Esophagus squamous epithelium (tissue), 5 donors: Measurements from ENCODE around the gene ADA. TPM values are rescaled to one million over a fixed set of nuclear protein-coding genes. Genes with fewer than 3 reads are reported as not detected.

Experiments
- DNase-seq: peaks from one replicate; lab custom pipeline; 2025; lab: John Stamatoyannopoulos, UW
- H3K27ac ChIP-seq, 4 donors: fragments of 200-600 bp; sonication (generic); one replicate each; pipeline ENCODE4 v1.5.1; 2016 to 2019; ENCODE audit warnings: mild to moderate bottlenecking in 1 of 4
- H3K27me3 ChIP-seq, 4 donors: fragments of 200-600 bp; sonication (generic); 1 replicate in 3 of 4; 2 replicates in 1 of 4; pipeline versions ENCODE4 v1.5.1 to v1.6.0; 2017 to 2021; ENCODE audit warnings: antibody characterized with exemption in 1 of 4
- H3K36me3 ChIP-seq, 3 donors: fragments of 200-600 bp; sonication (generic); one replicate each; pipeline ENCODE4 v1.5.1; 2016 to 2019
- H3K4me1 ChIP-seq, 3 donors: fragments of 200-600 bp; sonication (generic); one replicate each; pipeline ENCODE4 v1.5.1; 2017 to 2019
- H3K4me3 ChIP-seq, 4 donors: fragments of 200-600 bp; sonication (generic); 1 replicate in 3 of 4; 2 replicates in 1 of 4; pipeline ENCODE4 v1.5.1; 2016 to 2019; ENCODE audit warnings: mild to moderate bottlenecking in 2 of 4, moderate library complexity in 1 of 4
- H3K9me3 ChIP-seq, 3 donors: fragments of 200-600 bp; sonication (generic); one replicate each; pipeline ENCODE4 v1.5.1; 2016 to 2019
- CTCF ChIP-seq, 6 experiments: fragments of 450-650 bp in 4 of 6; fragments of 200-600 bp in 2 of 6; sonication (generic) in 2 of 6; IDR thresholded peaks; one replicate each; pipeline ENCODE4 v1.5.1; 2016 to 2019; ENCODE audit warnings: antibody characterized with exemption in 6 of 6, mild to moderate bottlenecking in 4 of 6, moderate library complexity in 4 of 6
- POLR2A ChIP-seq, 4 donors: fragments of 450-650 bp; IDR thresholded peaks; one replicate each; pipeline ENCODE4 v1.6.1; 2017; ENCODE audit warnings: antibody characterized with exemption in 4 of 4, mild to moderate bottlenecking in 4 of 4, moderate library complexity in 3 of 4
- WGBS, 2 donors: methylation state at CpG; one replicate each; pipeline ENCODE4 v1.1.5; 2018; 5-methylcytosine and 5-hydroxymethylcytosine counted together
- intact Hi-C: fragments of 100-400 bp; cut with DNase I; formaldehyde crosslinking; loops from one replicate; pipeline ENCODE4 v1.15.0; 2022
- total RNA-seq, 4 donors: library from RNA; depleted of rRNA; stranded (reverse); fragments of >200 nt; gene quantifications; one replicate each; pipeline ENCODE4 v1.1.0, GENCODE V29; 2016
- donor health status: DM: yes; HTN: yes; CAD: no.

The ADA gene
- total RNA-seq, 4 donors from 2014 or later: 3.8 to 31.7 (median 15.7) TPM

GRCh38 chr20:44626278-44626677 is 25.2 kb downstream of the ADA start:
- TF ChIP-seq CTCF (IDR thresholded peaks at IDR 0.05) (no peak), POLR2A (IDR thresholded peaks at IDR 0.05) (no peak)
- Histone ChIP-seq H3K4me1 (no peaks in the 10 kb centered on the region), H3K27me3 (no peaks in the 10 kb centered on the region), H3K36me3 (peaks cover 0 to 62% (median 7%) of the 10 kb centered on the region in 3 donors), H3K4me3 (no peak overlapping the region), H3K27ac (no peak overlapping the region), H3K9me3 (peaks cover 0 to 10% (median 6%) of the 10 kb centered on the region in 3 donors)
- intact Hi-C loops: no loop called here
- 90 to 92% methylated on average over 4 to 5 of the region's 7 CpGs for whole genome bisulfite sequencing, 2 donors
- DNase-seq: no peak

GRCh38 chr20:44625361-44625760 is 26.1 kb downstream of the ADA start:
- no CpG with 5 or more reads among the region's 8 CpGs for WGBS, 2 donors
- no peaks in the 10 kb centered on the region for H3K4me1 ChIP-seq
- H3K27ac ChIP-seq: no peak overlapping the region
- intact Hi-C loops: no loop called here
- no peaks in the 10 kb centered on the region for H3K27me3 ChIP-seq
- TF ChIP-seq POLR2A (IDR thresholded peaks at IDR 0.05): no peak
- no peak for TF ChIP-seq CTCF (IDR thresholded peaks at IDR 0.05)
- H3K9me3 ChIP-seq: peaks cover 0 to 10% (median 6%) of the 10 kb centered on the region in 3 donors
- no peak overlapping the region for H3K4me3 ChIP-seq
- H3K36me3 ChIP-seq: peaks cover 5 to 71% (median 7%) of the 10 kb centered on the region in 3 donors
- DNase-seq: no peak

GRCh38 chr20:44624743-44625271 is 26.7 kb downstream of the ADA start:
- no peak for DNase-seq
- WGBS, 2 donors: 89 to 94% methylated on average over 6 of the region's 6 CpGs
- Histone ChIP-seq H3K27ac (no peak overlapping the region), H3K9me3 (peaks cover 0 to 10% (median 6%) of the 10 kb centered on the region in 3 donors), H3K4me3 (no peak overlapping the region), H3K4me1 (no peaks in the 10 kb centered on the region), H3K27me3 (no peaks in the 10 kb centered on the region), H3K36me3 (peaks cover 7 to 77% (median 11%) of the 10 kb centered on the region in 3 donors)
- TF ChIP-seq POLR2A (IDR thresholded peaks at IDR 0.05): no peak
- TF ChIP-seq CTCF (IDR thresholded peaks at IDR 0.05): no peak
- intact Hi-C loops: no loop called here

GRCh38 chr20:44624152-44624551 is 27.3 kb downstream of the ADA start:
- intact Hi-C loops: no loop called here
- TF ChIP-seq POLR2A (IDR thresholded peaks at IDR 0.05) (no peak), CTCF (IDR thresholded peaks at IDR 0.05) (no peak)
- no peaks in the 10 kb centered on the region for H3K27me3 ChIP-seq
- H3K4me3 ChIP-seq: no peak overlapping the region
- peaks cover 7 to 82% (median 12%) of the 10 kb centered on the region in 3 donors for H3K36me3 ChIP-seq
- H3K27ac ChIP-seq: no peak overlapping the region
- no peaks in the 10 kb centered on the region for H3K4me1 ChIP-seq
- WGBS, 2 donors: 100% methylated on average over 1 of the region's 4 CpGs
- H3K9me3 ChIP-seq: peaks cover 0 to 10% (median 6%) of the 10 kb centered on the region in 3 donors
- DNase-seq: no peak

GRCh38 chr20:44622501-44623270 is 28.8 kb downstream of the ADA start:
- WGBS, 2 donors: 92 to 93% methylated on average over 14 to 17 of the region's 19 CpGs
- Histone ChIP-seq H3K27ac (no peak overlapping the region), H3K4me3 (no peak overlapping the region), H3K27me3 (no peaks in the 10 kb centered on the region), H3K36me3 (peaks cover 7 to 84% (median 15%) of the 10 kb centered on the region in 3 donors), H3K9me3 (peaks cover 0 to 10% (median 6%) of the 10 kb centered on the region in 3 donors), H3K4me1 (no peaks in the 10 kb centered on the region)
- no peak for DNase-seq
- intact Hi-C loops: no loop called here
- TF ChIP-seq CTCF (IDR thresholded peaks at IDR 0.05) (no peak), POLR2A (IDR thresholded peaks at IDR 0.05) (no peak)
